CD14-positive monocyte (primary cell): ENCODE data around the gene SETX. TPM values are rescaled to one million over a fixed set of nuclear protein-coding genes. Genes with fewer than 3 reads are reported as not detected.
A peak's percentile ranks its signal among the peaks of the same experiment; 100 is the strongest.

Source experiments
- DNase-seq, 3 donors: peaks; one replicate each; pipeline ENCODE4 v3.0.0-alpha.2; 2011 to 2022
- H2AFZ ChIP-seq: 2 replicates; pipeline ENCODE4 v1.6.0; 2012; ENCODE audit warnings: mild to moderate bottlenecking, low read depth, low read length, inconsistent platforms; ENCODE audit not compliant: insufficient read depth, poor library complexity, severe bottlenecking
- H3K27ac ChIP-seq, 2 donors: 1 replicate in 1 of 2; 2 replicates in 1 of 2; pipeline ENCODE4 v1.5.1; 2012 to 2013; ENCODE audit warnings: low read length in 2 of 2, control low read depth in 1 of 2, inconsistent platforms in 1 of 2, low read depth in 1 of 2, mild to moderate bottlenecking in 1 of 2
- H3K27me3 ChIP-seq, 2 donors: one replicate each; pipeline versions ENCODE4 v1.6.0 to v1.6.1; 2011 to 2013; ENCODE audit warnings: low read length in 2 of 2; ENCODE audit not compliant: control insufficient read depth in 2 of 2, insufficient read depth in 2 of 2
- H3K36me3 ChIP-seq, 2 donors: replicated peaks in 1 of 2; 1 replicate in 1 of 2; 2 replicates in 1 of 2; pipeline versions ENCODE4 v1.5.1 to v1.6.1; 2012 to 2013; ENCODE audit warnings: low read length in 2 of 2, control low read depth in 1 of 2, inconsistent platforms in 1 of 2, mild to moderate bottlenecking in 1 of 2; ENCODE audit not compliant: insufficient read depth in 2 of 2, control insufficient read depth in 1 of 2
- H3K4me1 ChIP-seq, 2 donors: 1 replicate in 1 of 2; 2 replicates in 1 of 2; pipeline versions ENCODE4 v1.5.1 to v1.6.1; 2012 to 2013; ENCODE audit warnings: low read length in 2 of 2, control low read depth in 1 of 2, inconsistent platforms in 1 of 2, mild to moderate bottlenecking in 1 of 2, moderate library complexity in 1 of 2; ENCODE audit not compliant: insufficient read depth in 2 of 2, control insufficient read depth in 1 of 2
- H3K4me2 ChIP-seq: replicated peaks from 2 replicates; pipeline ENCODE3; 2012; ENCODE audit warnings: low read length, moderate library complexity, mild to moderate bottlenecking; ENCODE audit not compliant: poor library complexity, severe bottlenecking; ENCODE audit errors: extremely low read depth
- H3K4me3 ChIP-seq, 3 experiments: fragments of 200-600 bp in 1 of 3; sonication (generic) in 1 of 3; replicated peaks in 1 of 3; 1 replicate in 2 of 3; 2 replicates in 1 of 3; pipeline ENCODE4 v1.5.1; 2011 to 2013; ENCODE audit warnings: low read length in 3 of 3, mild to moderate bottlenecking in 3 of 3, control low read depth in 2 of 3, low read depth in 2 of 3, inconsistent platforms in 1 of 3, moderate library complexity in 1 of 3
- H3K79me2 ChIP-seq: 2 replicates; pipeline ENCODE4 v1.6.0; 2012; ENCODE audit warnings: mild to moderate bottlenecking, control low read depth, inconsistent platforms, low read length, moderate library complexity; ENCODE audit not compliant: insufficient read depth
- H3K9ac ChIP-seq: 2 replicates; pipeline ENCODE4 v1.6.0; 2017; ENCODE audit warnings: low read length, mild to moderate bottlenecking; ENCODE audit not compliant: insufficient read depth, poor library complexity, severe bottlenecking
- H3K9me3 ChIP-seq, 2 donors: replicated peaks in 1 of 2; 1 replicate in 1 of 2; 2 replicates in 1 of 2; pipeline versions ENCODE4 v1.5.1 to v1.6.1; 2012 to 2013; ENCODE audit warnings: low read length in 2 of 2, control low read depth in 1 of 2; ENCODE audit not compliant: control insufficient read depth in 1 of 2, insufficient read depth in 1 of 2
- H4K20me1 ChIP-seq: 2 replicates; pipeline ENCODE4 v1.6.0; 2012; ENCODE audit warnings: mild to moderate bottlenecking, low read length, control low read depth, moderate library complexity; ENCODE audit not compliant: insufficient read depth
- H3K27ac Mint-ChIP-seq, 7 donors: one replicate each; pipeline ENCODE4 v1.8.0; 2020; ENCODE audit warnings: mild to moderate bottlenecking in 7 of 7, mixed read lengths in 7 of 7, moderate library complexity in 6 of 7, inconsistent platforms in 2 of 7
- H3K27me3 Mint-ChIP-seq, 3 donors: one replicate each; pipeline ENCODE4 v1.8.0; 2021 to 2022; ENCODE audit warnings: low read depth in 3 of 3, mild to moderate bottlenecking in 3 of 3, mixed read lengths in 3 of 3, moderate library complexity in 3 of 3, inconsistent platforms in 1 of 3
- H3K36me3 Mint-ChIP-seq, 2 donors: one replicate each; pipeline ENCODE4 v1.8.0; 2020; ENCODE audit warnings: mixed read lengths in 2 of 2, inconsistent platforms in 1 of 2, mild to moderate bottlenecking in 1 of 2
- H3K4me1 Mint-ChIP-seq: one replicate; pipeline ENCODE4 v1.8.0; 2020; ENCODE audit warnings: mild to moderate bottlenecking, mixed read lengths
- H3K4me3 Mint-ChIP-seq, 2 donors: one replicate each; pipeline ENCODE4 v1.8.0; 2020; ENCODE audit warnings: mild to moderate bottlenecking in 2 of 2, mixed read lengths in 2 of 2, moderate library complexity in 1 of 2
- H3K9me3 Mint-ChIP-seq, 7 donors: one replicate each; pipeline ENCODE4 v1.8.0; 2020 to 2022; ENCODE audit warnings: mixed read lengths in 7 of 7, mild to moderate bottlenecking in 6 of 7, moderate library complexity in 6 of 7, inconsistent platforms in 2 of 7
- WGBS: methylation state at CpG from one replicate; pipeline ENCODE4 v1.1.5; 2013; ENCODE audit warnings: missing lambda C conversion rate; ENCODE audit not compliant: insufficient coverage; 5-methylcytosine and 5-hydroxymethylcytosine counted together
- intact Hi-C, 2 donors: fragments of 100-400 bp; cut with micrococcal nuclease; formaldehyde crosslinking; loops; one replicate each; pipeline versions ENCODE4 v1.15.0 to v1.15.1; 2023
- polyA plus RNA-seq, 3 donors: library from polyadenylated mRNA; depleted of rRNA in 1 of 3; unstranded in 2 of 3; stranded (reverse) in 1 of 3; fragments of 300-500 nt in 2 of 3; fragments of >200 nt in 1 of 3; fragmentation: Illumina TruSeq in 2 of 3; gene quantifications; 1 replicate in 2 of 3; 2 replicates in 1 of 3; pipeline ENCODE4 v1.2.3, GENCODE V29; 2012 to 2021
- TF ChIP-seq, protein P1 (sequence below): fragments of 200-600 bp; IDR thresholded peaks from one replicate; pipeline ENCODE4 v1.8.0; 2022; ENCODE audit warnings: antibody characterized with exemption, mild to moderate bottlenecking

Gene SETX
- polyA plus RNA-seq, 3 donors = 18.4 to 31.7 (median 24.2) TPM

DNA sequence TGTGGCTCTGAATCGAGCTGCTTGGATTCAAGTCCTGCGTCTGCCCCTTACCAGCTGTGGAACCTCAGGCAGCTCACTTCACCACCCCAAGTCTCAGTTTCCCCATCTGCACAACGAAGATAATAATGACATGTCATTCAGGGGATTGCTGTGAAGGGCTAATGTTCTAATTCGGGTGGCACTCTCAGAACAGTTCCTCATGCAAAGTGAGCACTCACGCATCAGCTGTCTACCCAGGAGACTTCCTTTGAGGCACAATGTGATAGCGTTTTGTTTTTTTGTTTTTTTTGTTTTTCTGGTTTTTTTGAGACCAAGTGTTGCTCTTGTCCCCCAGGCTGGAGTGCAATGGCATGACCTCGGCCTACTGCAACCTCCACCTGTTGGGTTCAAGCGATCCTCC is 136.6 kb downstream of the SETX start:
- Histone ChIP-seq H3K4me3 (peak overlapping the region in 1 of 3 experiments; percentile 59), H3K4me2 (peak overlapping the region; percentile 58), H3K27ac (peak overlapping the region; percentile 83 to 89), H3K79me2 (no peaks in the 10 kb centered on the region), H2AFZ (no peak overlapping the region), H3K9ac (peak overlapping the region; percentile 65), H3K9me3 (no peaks in the 10 kb centered on the region), H3K27me3 (no peaks in the 10 kb centered on the region), H4K20me1 (no peaks in the 10 kb centered on the region), H3K36me3 (no peaks in the 10 kb centered on the region), H3K4me1 (peaks cover 73 to 84% of the 10 kb centered on the region in 2 donors)
- Mint-ChIP-seq H3K4me3 (peak overlapping the region in 1 of 2 donors; percentile 67), H3K4me1 (peaks cover 78% of the 10 kb centered on the region), H3K27ac (peak overlapping the region; percentile 88 to 96 (median 90)), H3K36me3 (no peaks in the 10 kb centered on the region), H3K9me3 (peaks cover 0 to 4% (median 0%) of the 10 kb centered on the region in 7 donors), H3K27me3 (peaks cover 3 to 5% (median 5%) of the 10 kb centered on the region in 3 donors)
- TF ChIP-seq, protein P1, sequence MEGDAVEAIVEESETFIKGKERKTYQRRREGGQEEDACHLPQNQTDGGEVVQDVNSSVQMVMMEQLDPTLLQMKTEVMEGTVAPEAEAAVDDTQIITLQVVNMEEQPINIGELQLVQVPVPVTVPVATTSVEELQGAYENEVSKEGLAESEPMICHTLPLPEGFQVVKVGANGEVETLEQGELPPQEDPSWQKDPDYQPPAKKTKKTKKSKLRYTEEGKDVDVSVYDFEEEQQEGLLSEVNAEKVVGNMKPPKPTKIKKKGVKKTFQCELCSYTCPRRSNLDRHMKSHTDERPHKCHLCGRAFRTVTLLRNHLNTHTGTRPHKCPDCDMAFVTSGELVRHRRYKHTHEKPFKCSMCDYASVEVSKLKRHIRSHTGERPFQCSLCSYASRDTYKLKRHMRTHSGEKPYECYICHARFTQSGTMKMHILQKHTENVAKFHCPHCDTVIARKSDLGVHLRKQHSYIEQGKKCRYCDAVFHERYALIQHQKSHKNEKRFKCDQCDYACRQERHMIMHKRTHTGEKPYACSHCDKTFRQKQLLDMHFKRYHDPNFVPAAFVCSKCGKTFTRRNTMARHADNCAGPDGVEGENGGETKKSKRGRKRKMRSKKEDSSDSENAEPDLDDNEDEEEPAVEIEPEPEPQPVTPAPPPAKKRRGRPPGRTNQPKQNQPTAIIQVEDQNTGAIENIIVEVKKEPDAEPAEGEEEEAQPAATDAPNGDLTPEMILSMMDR = no peak
- 0% methylated on average over 3 of the region's 8 CpGs for WGBS
- intact Hi-C loops = no loop called here
- DNase-seq = peak in 2 of 3 donors; percentile 40 to 43

DNA sequence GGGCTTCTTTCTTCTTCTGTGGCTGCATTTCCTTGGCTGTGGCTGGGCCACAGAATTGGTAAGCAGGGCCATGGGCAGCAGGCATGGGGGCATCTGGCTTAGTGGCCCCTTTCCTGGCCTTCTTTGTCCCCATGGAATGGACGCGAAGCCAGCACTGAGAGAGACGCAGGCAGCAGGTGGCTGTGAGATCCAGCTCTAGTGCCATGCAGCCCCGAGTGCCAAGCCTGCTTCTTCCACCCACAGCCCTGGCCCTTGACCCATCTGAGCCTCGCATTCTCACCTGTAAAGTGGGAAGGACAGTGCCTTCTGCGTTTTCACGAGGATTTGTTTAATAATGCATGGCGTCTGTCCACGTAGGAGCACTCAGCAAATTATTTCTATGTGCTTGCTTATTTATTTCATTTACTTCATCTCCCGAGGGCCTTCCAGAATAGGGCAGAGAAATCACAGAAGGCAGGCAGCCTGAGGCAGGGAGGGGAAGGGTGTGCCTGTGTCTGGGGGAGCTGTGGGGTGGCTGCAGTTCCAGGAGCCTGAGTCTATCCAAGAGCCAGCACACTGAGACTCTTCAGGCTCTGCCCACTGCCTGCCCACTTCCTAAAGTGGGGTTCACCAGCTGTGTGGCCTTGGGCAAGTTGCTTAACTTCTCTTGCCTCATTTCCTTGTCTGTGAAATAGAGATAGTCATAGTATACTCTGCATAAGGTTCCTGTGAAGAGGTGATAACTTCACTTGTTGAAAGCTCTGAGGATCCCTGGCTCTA is 137.7 kb downstream of the SETX start:
- H3K4me3 ChIP-seq = peak overlapping the region in 1 of 3 experiments; percentile 59
- no peaks in the 10 kb centered on the region for H3K27me3 ChIP-seq
- Mint-ChIP-seq H3K9me3 (peaks cover 0 to 4% (median 0%) of the 10 kb centered on the region in 7 donors), H3K4me3 (peak overlapping the region in 1 of 2 donors; percentile 58), H3K27me3 (peaks cover 3 to 9% (median 8%) of the 10 kb centered on the region in 3 donors), H3K36me3 (no peaks in the 10 kb centered on the region), H3K27ac (peak overlapping the region; percentile 88 to 96 (median 90)), H3K4me1 (peaks cover 67% of the 10 kb centered on the region)
- no peaks in the 10 kb centered on the region for H3K36me3 ChIP-seq
- no peaks in the 10 kb centered on the region for H4K20me1 ChIP-seq
- H2AFZ ChIP-seq = no peak overlapping the region
- 95% methylated on average over 6 of the region's 10 CpGs for WGBS
- H3K4me2 ChIP-seq = peak overlapping the region; percentile 58
- peak overlapping the region; percentile 65 for H3K9ac ChIP-seq
- intact Hi-C loops = no loop called here
- H3K4me1 ChIP-seq = peaks cover 62 to 72% of the 10 kb centered on the region in 2 donors
- TF ChIP-seq, protein P1 = no peak
- no peaks in the 10 kb centered on the region for H3K9me3 ChIP-seq
- peak; percentile 81 to 89 (median 87) for DNase-seq
- no peaks in the 10 kb centered on the region for H3K79me2 ChIP-seq
- H3K27ac ChIP-seq = peak overlapping the region; percentile 83 to 89
